IPS-20b (cell line): Measurements from ENCODE around the gene CSF3R.
"Not testable (repeated sequence)": the region's sequence is repeated elsewhere in the genome, so short reads cannot be mapped to it uniquely, and the experiment has no call there.

Source experiments
- H3K27ac ChIP-seq: one replicate; pipeline ENCODE4 v1.5.1; 2013; ENCODE audit warnings: low read length
- H3K27me3 ChIP-seq: 2 replicates; pipeline ENCODE4 v1.6.1; 2013; ENCODE audit warnings: mild to moderate bottlenecking, low read length, inconsistent platforms; ENCODE audit not compliant: insufficient read depth
- H3K36me3 ChIP-seq: 2 replicates; pipeline ENCODE4 v1.6.1; 2013; ENCODE audit warnings: low read depth, mild to moderate bottlenecking, inconsistent platforms, low read length, moderate library complexity; ENCODE audit not compliant: insufficient read depth
- H3K4me1 ChIP-seq: 2 replicates; pipeline ENCODE4 v1.6.1; 2013; ENCODE audit warnings: mild to moderate bottlenecking, control low read depth, inconsistent platforms, low read length, moderate library complexity; ENCODE audit not compliant: insufficient read depth
- H3K4me3 ChIP-seq: 2 replicates; pipeline ENCODE4 v1.5.1; 2013; ENCODE audit warnings: mild to moderate bottlenecking, low read length, inconsistent platforms
- H3K9ac ChIP-seq: 2 replicates; pipeline ENCODE4 v1.6.1; 2013; ENCODE audit warnings: low read depth, mild to moderate bottlenecking, inconsistent platforms, low read length, moderate library complexity
- H3K9me3 ChIP-seq: 2 replicates; pipeline ENCODE4 v1.6.1; 2013; ENCODE audit warnings: mild to moderate bottlenecking, low read depth, low read length, inconsistent platforms; ENCODE audit not compliant: insufficient read depth

The CSF3R gene

GRCh38 chr1:36511220-36511619 is 28.5 kb upstream of the CSF3R start:
- not testable (repeated sequence) for H3K27me3 ChIP-seq, H3K9ac ChIP-seq, H3K4me1 ChIP-seq, H3K27ac ChIP-seq, H3K4me3 ChIP-seq, H3K9me3 ChIP-seq, H3K36me3 ChIP-seq

DNA sequence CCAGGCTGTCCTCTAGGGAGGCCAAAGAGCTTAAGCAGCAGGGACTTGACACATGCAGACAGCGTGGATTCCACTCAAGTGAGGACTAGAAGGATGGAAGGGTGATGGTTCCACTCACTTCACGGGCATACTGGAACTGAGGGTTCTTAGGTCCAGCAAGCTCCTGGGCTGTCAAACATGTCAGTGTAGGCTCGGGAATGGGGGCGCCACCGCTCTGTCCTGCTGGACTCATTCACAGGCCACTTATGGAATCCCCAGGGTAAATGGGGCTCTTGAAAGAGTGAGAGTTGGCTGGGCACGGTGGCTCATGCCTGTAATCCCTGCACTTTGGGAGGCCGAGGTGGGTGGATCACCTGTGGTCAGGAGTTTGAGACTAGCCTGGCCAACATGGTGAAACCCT is 27.7 kb upstream of the CSF3R start:
- Histone ChIP-seq H3K9ac (no peak overlapping the region), H3K27ac (no peak overlapping the region), H3K27me3 (no peaks in the 10 kb centered on the region), H3K4me3 (no peak overlapping the region), H3K36me3 (no peaks in the 10 kb centered on the region), H3K9me3 (no peaks in the 10 kb centered on the region), H3K4me1 (no peaks in the 10 kb centered on the region)

- H3K27ac ChIP-seq, result no peak overlapping the region
- no peak overlapping the region for H3K4me3 ChIP-seq
- no peaks in the 10 kb centered on the region for H3K36me3 ChIP-seq
- no peaks in the 10 kb centered on the region for H3K9me3 ChIP-seq
- H3K27me3 ChIP-seq, result no peaks in the 10 kb centered on the region
- no peak overlapping the region for H3K9ac ChIP-seq
- H3K4me1 ChIP-seq, result no peaks in the 10 kb centered on the region
Measured at GRCh38 chr1:36508257-36508656, 25.5 kb upstream of the CSF3R start.

- no peaks in the 10 kb centered on the region; the same call in 1 of the 2 replicates for H3K27me3 ChIP-seq
- H3K36me3 ChIP-seq, result no peaks in the 10 kb centered on the region
- H3K9ac ChIP-seq, result no peak overlapping the region
- no peaks in the 10 kb centered on the region for H3K4me1 ChIP-seq
- H3K9me3 ChIP-seq, result no peaks in the 10 kb centered on the region
- H3K4me3 ChIP-seq, result no peak overlapping the region
- no peak overlapping the region for H3K27ac ChIP-seq
Measured at GRCh38 chr1:36506276-36506920, 23.7 kb upstream of the CSF3R start.

DNA sequence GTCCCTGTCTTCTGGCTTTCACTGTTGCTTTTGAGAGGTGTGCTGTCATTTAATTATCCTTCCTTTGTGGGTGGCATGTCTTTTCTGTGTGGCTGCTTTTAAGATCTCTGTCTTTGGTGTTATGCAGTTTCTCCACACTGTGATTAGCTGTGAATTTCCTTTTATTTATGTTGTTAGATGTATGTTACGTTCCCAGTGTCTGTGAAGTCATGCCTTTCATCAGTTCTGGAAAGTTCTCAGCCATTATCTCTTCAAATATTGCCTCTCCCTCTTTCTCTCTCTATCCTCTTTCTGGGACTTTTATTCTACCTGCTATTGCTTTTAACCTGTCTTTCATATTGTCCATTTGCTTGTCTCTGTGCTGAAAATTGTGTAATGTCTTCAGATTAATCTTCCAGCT is 21.0 kb upstream of the CSF3R start:
- no peaks in the 10 kb centered on the region for H3K36me3 ChIP-seq
- no peak overlapping the region for H3K27ac ChIP-seq
- no peaks in the 10 kb centered on the region for H3K4me1 ChIP-seq
- H3K9me3 ChIP-seq, result no peaks in the 10 kb centered on the region
- H3K9ac ChIP-seq, result no peak overlapping the region
- no peak overlapping the region for H3K4me3 ChIP-seq
- H3K27me3 ChIP-seq, result no peaks in the 10 kb centered on the region; the same call in 1 of the 2 replicates

DNA sequence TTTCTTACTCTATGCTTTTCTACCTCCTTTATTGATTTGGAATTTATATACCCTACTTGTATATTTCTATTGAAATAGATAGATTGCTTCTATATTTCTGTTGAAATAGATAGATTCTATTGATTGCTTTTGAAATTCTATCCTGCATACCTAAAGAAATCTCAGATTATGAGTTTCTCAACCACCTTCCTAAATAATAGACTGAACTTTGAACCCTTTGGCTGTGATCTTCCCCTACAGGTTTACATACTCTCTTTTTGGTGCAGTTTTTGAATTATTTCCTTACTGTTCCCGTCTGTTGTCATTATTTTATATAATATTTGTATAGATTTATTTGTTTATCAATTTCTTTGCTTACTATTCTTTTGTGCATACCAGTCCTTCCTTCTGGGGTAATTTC is 20.4 kb upstream of the CSF3R start:
- Histone ChIP-seq H3K9me3 (no peaks in the 10 kb centered on the region), H3K9ac (no peak overlapping the region), H3K4me1 (no peaks in the 10 kb centered on the region), H3K36me3 (no peaks in the 10 kb centered on the region), H3K27ac (no peak overlapping the region), H3K4me3 (no peak overlapping the region), H3K27me3 (no peaks in the 10 kb centered on the region; the same call in 1 of the 2 replicates)

GRCh38 chr1:36502616-36503015 is 19.9 kb upstream of the CSF3R start:
- Histone ChIP-seq H3K27ac (no peak overlapping the region), H3K4me1 (no peaks in the 10 kb centered on the region), H3K9me3 (no peaks in the 10 kb centered on the region), H3K27me3 (no peaks in the 10 kb centered on the region; the same call in 1 of the 2 replicates), H3K36me3 (no peaks in the 10 kb centered on the region), H3K9ac (no peak overlapping the region), H3K4me3 (no peak overlapping the region)

DNA sequence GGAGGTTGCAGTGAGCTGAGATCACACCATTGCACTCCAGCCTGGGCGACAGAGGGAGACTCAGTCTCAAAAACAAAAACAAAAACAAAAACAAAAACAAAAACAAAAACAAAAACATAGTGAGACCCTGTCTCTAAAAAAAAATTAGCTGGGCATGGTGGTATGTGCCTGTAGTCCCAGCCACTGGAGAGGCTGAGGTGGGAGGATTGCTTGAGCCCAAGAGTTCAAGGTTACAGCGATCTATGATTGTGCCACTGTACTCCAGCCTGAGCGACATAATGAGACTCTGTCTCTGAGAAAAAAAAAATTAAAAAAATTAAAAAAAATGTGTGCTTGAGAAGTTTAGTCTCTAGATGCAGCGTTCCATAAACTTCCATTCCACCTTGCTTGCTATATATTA is 19.2 kb upstream of the CSF3R start:
- H3K4me3 ChIP-seq, H3K4me1 ChIP-seq, H3K9ac ChIP-seq, H3K27me3 ChIP-seq, H3K36me3 ChIP-seq, H3K27ac ChIP-seq, H3K9me3 ChIP-seq: not testable (repeated sequence)

DNA sequence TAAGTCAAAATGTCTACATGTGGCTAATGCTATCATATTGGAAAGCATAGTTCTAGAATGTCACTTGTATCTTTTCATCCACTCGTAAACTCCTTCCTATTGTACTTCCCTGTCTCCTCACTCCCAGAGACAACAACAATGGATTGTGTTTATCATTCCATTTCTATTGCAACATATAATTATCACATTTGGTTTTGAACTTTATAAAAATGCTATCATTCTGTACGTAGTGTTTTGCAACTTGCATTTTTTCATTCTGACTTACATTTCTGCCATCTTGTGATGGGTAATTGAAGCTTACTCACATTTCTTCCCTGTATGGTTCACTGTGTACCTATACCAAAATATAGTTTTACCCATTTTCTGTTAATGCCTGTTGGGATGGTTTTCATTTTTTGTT is 14.5 kb upstream of the CSF3R start:
- H3K9ac ChIP-seq, result no peak overlapping the region
- H3K36me3 ChIP-seq, result no peaks in the 10 kb centered on the region
- no peaks in the 10 kb centered on the region for H3K4me1 ChIP-seq
- no peaks in the 10 kb centered on the region for H3K9me3 ChIP-seq
- no peak overlapping the region for H3K4me3 ChIP-seq
- no peak overlapping the region for H3K27ac ChIP-seq
- H3K27me3 ChIP-seq, result no peaks in the 10 kb centered on the region; the same call in 1 of the 2 replicates

- H3K9me3 ChIP-seq, result no peaks in the 10 kb centered on the region
- no peak overlapping the region for H3K4me3 ChIP-seq
- H3K27me3 ChIP-seq, result no peaks in the 10 kb centered on the region; the same call in 1 of the 2 replicates
- no peak overlapping the region for H3K27ac ChIP-seq
- H3K4me1 ChIP-seq, result no peaks in the 10 kb centered on the region
- no peak overlapping the region for H3K9ac ChIP-seq
- no peaks in the 10 kb centered on the region for H3K36me3 ChIP-seq
Measured at GRCh38 chr1:36494971-36495370, 12.3 kb upstream of the CSF3R start.

- Histone ChIP-seq H3K9ac (no peak overlapping the region), H3K36me3 (no peaks in the 10 kb centered on the region), H3K27me3 (no peaks in the 10 kb centered on the region; the same call in 1 of the 2 replicates), H3K27ac (no peak overlapping the region), H3K4me1 (no peaks in the 10 kb centered on the region), H3K9me3 (no peaks in the 10 kb centered on the region), H3K4me3 (no peak overlapping the region)
Measured at GRCh38 chr1:36493524-36493923, 10.8 kb upstream of the CSF3R start.

DNA sequence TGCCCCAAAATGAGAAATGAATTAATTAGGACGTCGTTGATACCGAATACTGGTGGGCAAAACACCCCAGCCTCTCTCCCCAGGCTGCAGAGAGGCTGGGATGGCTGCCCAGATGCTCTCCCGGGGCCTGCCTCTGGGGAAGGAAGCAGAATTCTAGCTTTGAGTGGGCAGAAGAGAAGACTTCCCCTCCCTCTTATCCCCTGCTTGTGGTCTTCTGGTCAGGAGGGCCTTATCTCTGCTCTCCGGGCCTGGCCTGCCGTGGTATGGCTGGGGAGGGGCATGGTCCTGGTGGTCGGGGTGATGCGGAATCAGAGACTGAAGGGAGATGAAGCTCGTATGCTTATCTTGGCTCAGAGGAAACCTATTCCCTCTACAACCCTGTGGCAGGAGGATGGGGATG is 9.8 kb upstream of the CSF3R start:
- Histone ChIP-seq H3K4me3 (no peak overlapping the region), H3K4me1 (no peaks in the 10 kb centered on the region), H3K36me3 (no peaks in the 10 kb centered on the region), H3K9me3 (no peaks in the 10 kb centered on the region), H3K27me3 (no peaks in the 10 kb centered on the region; the same call in 1 of the 2 replicates), H3K27ac (no peak overlapping the region), H3K9ac (no peak overlapping the region)
